HFFc6 (cell line): ENCODE data around the gene RASGRF2. TPM values are rescaled to one million over a fixed set of nuclear protein-coding genes. Genes with fewer than 3 reads are reported as not detected.
"Not testable (repeated sequence)": the region's sequence is repeated elsewhere in the genome, so short reads cannot be mapped to it uniquely, and the experiment has no call there.

Experiments
- DNase-seq: peaks from one replicate; pipeline ENCODE4 v3.0.0-alpha.2; 2018
- H3K27ac Mint-ChIP-seq: 2 replicates; pipeline ENCODE4 v1.8.0; 2020; ENCODE audit warnings: mild to moderate bottlenecking, mixed read lengths
- H3K27me3 Mint-ChIP-seq: 2 replicates; pipeline ENCODE4 v1.8.0; 2021; ENCODE audit warnings: mild to moderate bottlenecking, moderate library complexity, mixed read lengths; ENCODE audit not compliant: insufficient read depth
- H3K36me3 Mint-ChIP-seq: 2 replicates; pipeline ENCODE4 v1.8.0; 2021; ENCODE audit warnings: low read depth, mixed read lengths
- H3K4me1 Mint-ChIP-seq: 2 replicates; pipeline ENCODE4 v1.8.0; 2020; ENCODE audit warnings: low read depth, mixed read lengths
- H3K4me3 Mint-ChIP-seq: 2 replicates; pipeline ENCODE4 v1.8.0; 2020; ENCODE audit warnings: mild to moderate bottlenecking, moderate library complexity, mixed read lengths
- H3K9me3 Mint-ChIP-seq: 2 replicates; pipeline ENCODE4 v1.8.0; 2020; ENCODE audit warnings: mild to moderate bottlenecking, mixed read lengths
- total RNA-seq, 6 experiments: library from RNA; stranded (reverse); fragmentation: NEBNext Ultra II Directional; extraction: Animal tissue kit (Norgen Biotek cat#: 25700); gene quantifications; 2 replicates in 1 of 6; 3 replicates in 5 of 6; pipeline ENCODE4 v1.2.3, GENCODE V29; 2021
- TF ChIP-seq, protein P1 (sequence below): fragments of 200-600 bp; sonication (generic); IDR thresholded peaks from 2 replicates; pipeline ENCODE4 v1.5.0; 2021; ENCODE audit warnings: antibody characterized with exemption, mild to moderate bottlenecking

RASGRF2 gene
- total RNA-seq, 6 experiments from 2014 or later = 0.21 to 0.97 (median 0.69) TPM

DNA sequence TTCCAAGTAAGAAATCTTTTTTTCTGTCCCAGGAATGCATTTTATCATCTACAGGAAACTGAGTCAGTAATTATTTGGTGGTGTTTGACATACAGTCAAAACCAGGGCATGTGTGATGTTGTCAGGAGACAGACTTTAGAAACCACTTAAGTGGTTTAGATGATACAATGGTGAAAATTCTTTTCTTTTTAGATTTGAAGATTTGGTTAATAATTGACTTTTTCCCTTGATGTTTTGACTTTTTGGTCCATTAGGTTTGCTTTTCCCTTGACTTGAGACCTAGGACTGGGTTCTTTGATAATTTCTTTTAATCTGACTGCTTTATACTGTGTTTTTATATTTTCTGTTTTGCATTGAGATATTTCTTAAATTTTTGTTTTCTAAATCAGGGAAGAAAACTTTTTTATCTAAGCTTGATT is 85.2 kb downstream of the RASGRF2 start:
- Mint-ChIP-seq H3K27me3 (peaks cover 8% of the 10 kb centered on the region), H3K4me3 (no peak overlapping the region), H3K4me1 (no peaks in the 10 kb centered on the region), H3K27ac (no peak overlapping the region), H3K36me3 (no peaks in the 10 kb centered on the region), H3K9me3 (no peaks in the 10 kb centered on the region)
- no peak for DNase-seq
- TF ChIP-seq, protein P1, sequence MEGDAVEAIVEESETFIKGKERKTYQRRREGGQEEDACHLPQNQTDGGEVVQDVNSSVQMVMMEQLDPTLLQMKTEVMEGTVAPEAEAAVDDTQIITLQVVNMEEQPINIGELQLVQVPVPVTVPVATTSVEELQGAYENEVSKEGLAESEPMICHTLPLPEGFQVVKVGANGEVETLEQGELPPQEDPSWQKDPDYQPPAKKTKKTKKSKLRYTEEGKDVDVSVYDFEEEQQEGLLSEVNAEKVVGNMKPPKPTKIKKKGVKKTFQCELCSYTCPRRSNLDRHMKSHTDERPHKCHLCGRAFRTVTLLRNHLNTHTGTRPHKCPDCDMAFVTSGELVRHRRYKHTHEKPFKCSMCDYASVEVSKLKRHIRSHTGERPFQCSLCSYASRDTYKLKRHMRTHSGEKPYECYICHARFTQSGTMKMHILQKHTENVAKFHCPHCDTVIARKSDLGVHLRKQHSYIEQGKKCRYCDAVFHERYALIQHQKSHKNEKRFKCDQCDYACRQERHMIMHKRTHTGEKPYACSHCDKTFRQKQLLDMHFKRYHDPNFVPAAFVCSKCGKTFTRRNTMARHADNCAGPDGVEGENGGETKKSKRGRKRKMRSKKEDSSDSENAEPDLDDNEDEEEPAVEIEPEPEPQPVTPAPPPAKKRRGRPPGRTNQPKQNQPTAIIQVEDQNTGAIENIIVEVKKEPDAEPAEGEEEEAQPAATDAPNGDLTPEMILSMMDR = no peak

DNA sequence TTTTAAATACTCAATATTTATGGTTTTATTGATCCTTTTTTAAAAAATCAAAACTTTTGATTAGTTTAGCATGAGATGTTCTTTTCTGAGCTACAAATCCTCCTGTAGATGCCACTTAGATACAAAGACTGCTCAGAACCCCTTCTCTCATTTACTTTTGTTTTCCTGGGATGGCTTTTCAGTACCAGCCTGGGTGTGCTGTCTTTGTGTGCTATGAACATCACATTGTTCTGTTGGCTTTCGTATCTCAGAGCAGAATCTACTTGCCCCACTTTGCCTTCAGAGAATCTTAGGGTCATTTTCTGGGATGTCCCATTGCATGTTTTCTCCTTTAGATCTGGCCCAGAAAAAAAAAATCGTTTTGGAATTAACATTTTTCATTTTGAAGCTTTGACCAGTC is 85.9 kb downstream of the RASGRF2 start:
- Mint-ChIP-seq H3K27me3 (peaks cover 8% of the 10 kb centered on the region), H3K27ac (no peak overlapping the region), H3K4me1 (no peaks in the 10 kb centered on the region), H3K36me3 (no peaks in the 10 kb centered on the region), H3K9me3 (no peaks in the 10 kb centered on the region), H3K4me3 (no peak overlapping the region)
- DNase-seq = no peak
- TF ChIP-seq, protein P1 = no peak

DNA sequence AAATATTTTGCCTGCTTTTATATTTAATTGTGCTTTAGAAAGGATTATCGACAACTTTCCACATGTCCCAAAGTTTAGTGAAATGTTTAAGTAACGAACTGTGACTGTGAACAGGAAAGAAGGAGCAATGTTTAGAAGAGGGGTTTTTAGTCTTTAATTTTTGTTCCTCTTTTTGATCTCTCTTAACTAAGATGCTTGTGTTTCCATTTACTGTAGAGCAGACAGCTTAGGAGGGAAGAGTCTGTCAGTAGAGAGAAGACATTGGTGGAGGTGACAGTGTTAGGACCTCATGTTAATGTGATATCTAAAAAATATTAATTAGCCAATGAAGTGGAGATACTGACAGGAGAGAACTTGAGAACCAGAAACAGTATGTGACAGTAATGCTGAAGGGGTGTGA is 92.2 kb downstream of the RASGRF2 start:
- Mint-ChIP-seq H3K4me3 (no peak overlapping the region), H3K27me3 (peaks cover 8% of the 10 kb centered on the region), H3K9me3 (no peaks in the 10 kb centered on the region), H3K27ac (no peak overlapping the region), H3K36me3 (no peaks in the 10 kb centered on the region), H3K4me1 (no peaks in the 10 kb centered on the region)
- TF ChIP-seq, protein P1 = no peak
- DNase-seq = no peak

DNA sequence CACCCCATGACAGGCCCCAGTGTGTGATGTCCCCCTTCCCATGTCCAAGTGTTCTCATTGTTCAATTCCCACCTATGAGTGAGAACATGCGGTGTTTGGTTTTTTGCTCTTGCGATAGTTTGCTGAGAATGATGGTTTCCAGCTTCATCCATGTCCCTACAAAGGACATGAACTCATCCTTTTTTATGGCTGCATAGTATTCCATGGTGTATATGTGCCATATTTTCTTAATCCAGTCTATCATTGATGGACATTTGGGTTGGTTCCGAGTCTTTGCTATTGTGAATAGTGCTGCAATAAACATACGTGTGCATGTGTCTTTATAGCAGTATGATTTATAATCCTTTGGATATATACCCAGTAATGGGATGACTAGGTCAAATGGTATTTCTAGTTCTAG is 93.1 kb downstream of the RASGRF2 start:
- H3K4me3 Mint-ChIP-seq, H3K9me3 Mint-ChIP-seq, H3K27ac Mint-ChIP-seq, H3K36me3 Mint-ChIP-seq, H3K27me3 Mint-ChIP-seq, DNase-seq, H3K4me1 Mint-ChIP-seq: not testable (repeated sequence)

DNA sequence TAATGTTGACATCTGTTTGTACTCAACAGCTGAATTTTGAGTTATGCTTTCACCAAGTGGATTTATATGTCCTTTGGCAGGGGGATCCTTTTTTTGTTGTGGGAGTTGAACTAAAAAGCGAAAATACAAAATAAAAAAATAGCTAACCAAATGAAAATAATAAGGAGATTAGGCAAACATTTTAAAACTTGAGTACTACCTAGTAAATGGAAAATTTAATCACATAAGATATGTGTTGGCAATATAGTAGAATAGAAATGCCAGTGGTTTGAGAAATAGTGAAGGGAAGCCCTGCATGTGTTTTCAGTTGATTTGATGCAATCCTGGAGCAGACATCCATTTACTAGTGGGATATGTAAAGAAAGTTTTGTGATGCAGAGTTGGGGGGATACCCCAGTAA is 98.0 kb downstream of the RASGRF2 start:
- no peaks in the 10 kb centered on the region for H3K36me3 Mint-ChIP-seq
- no peak overlapping the region for H3K27ac Mint-ChIP-seq
- TF ChIP-seq, protein P1 = no peak
- H3K4me3 Mint-ChIP-seq = no peak overlapping the region
- peaks cover 3% of the 10 kb centered on the region; the same call in 1 of the 2 replicates for H3K27me3 Mint-ChIP-seq
- DNase-seq = no peak
- no peaks in the 10 kb centered on the region for H3K9me3 Mint-ChIP-seq
- H3K4me1 Mint-ChIP-seq = no peaks in the 10 kb centered on the region

DNA sequence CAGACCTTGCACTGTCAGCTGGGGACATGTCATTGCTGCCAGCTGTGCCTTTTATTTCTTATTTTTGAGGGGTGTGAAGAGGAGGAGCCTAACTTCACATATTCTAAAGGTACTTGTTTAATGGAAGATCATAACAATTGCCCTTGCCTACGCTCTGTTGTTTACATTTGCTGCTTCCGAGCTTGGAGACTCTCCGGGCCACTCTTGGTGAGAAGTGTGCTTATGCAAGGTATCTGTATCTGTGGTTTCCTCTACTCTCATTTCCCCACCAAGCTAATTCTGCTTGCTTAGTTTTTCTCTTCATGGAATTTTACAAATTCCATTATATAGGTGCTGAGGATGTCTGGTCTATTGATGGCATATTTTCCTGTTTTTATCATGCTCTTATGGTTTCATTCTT is 105.3 kb downstream of the RASGRF2 start:
- peaks cover 2% of the 10 kb centered on the region for H3K27me3 Mint-ChIP-seq
- H3K36me3 Mint-ChIP-seq = no peaks in the 10 kb centered on the region
- no peaks in the 10 kb centered on the region for H3K9me3 Mint-ChIP-seq
- no peak overlapping the region for H3K27ac Mint-ChIP-seq
- no peak for DNase-seq
- H3K4me1 Mint-ChIP-seq = no peaks in the 10 kb centered on the region
- no peak overlapping the region for H3K4me3 Mint-ChIP-seq
- TF ChIP-seq, protein P1 = no peak
